H1 (cell line): Measurements from ENCODE around the gene KCNJ4. TPM values are rescaled to one million over a fixed set of nuclear protein-coding genes. Genes with fewer than 3 reads are reported as not detected.

Experiments used
- CBX8 ChIP-seq: fragments of 300-800, 300-1000 bp; sonication (generic); IDR thresholded peaks from 2 replicates; pipeline ENCODE4 v1.7.1; 2016; ENCODE audit warnings: low read depth, low read length, borderline replicate concordance
- CHD1 ChIP-seq: IDR thresholded peaks from 2 replicates; pipeline ENCODE4 v1.6.1; 2012; ENCODE audit warnings: low read depth, low read length, improper control_type of control experiment
- CHD2 ChIP-seq: IDR thresholded peaks from 2 replicates; pipeline ENCODE4 v1.6.1; 2012; ENCODE audit warnings: low read length, improper control_type of control experiment
- EGR1 ChIP-seq: IDR thresholded peaks from 2 replicates; pipeline ENCODE4 v1.6.1; 2011; ENCODE audit warnings: low read depth, low read length, borderline replicate concordance
- MAFK ChIP-seq: IDR thresholded peaks from 2 replicates; pipeline ENCODE4 v1.6.1; 2012; ENCODE audit warnings: low read depth, mild to moderate bottlenecking, improper control_type of control experiment, low read length
- NANOG ChIP-seq: IDR thresholded peaks from 2 replicates; pipeline ENCODE4 v1.6.1; 2011; ENCODE audit warnings: low read length, low read depth, mild to moderate bottlenecking, inconsistent platforms; ENCODE audit not compliant: insufficient read depth, poor library complexity, severe bottlenecking
- TAF1 ChIP-seq: IDR thresholded peaks from 2 replicates; pipeline ENCODE4 v1.6.1; 2011; ENCODE audit warnings: mild to moderate bottlenecking, low read depth, low read length
- TAF7 ChIP-seq: optimal IDR thresholded peaks from 2 replicates; pipeline ENCODE3; 2011; ENCODE audit warnings: low read depth, mild to moderate bottlenecking, inconsistent platforms, low read length, moderate library complexity, borderline replicate concordance
- YY1 ChIP-seq: IDR thresholded peaks from 2 replicates; pipeline ENCODE4 v1.6.1; 2011; ENCODE audit warnings: low read depth, mild to moderate bottlenecking, low read length
- polyA plus RNA-seq, 7 experiments: library from polyadenylated mRNA; depleted of rRNA in 3 of 7; stranded (reverse) in 5 of 7; unstranded in 2 of 7; fragments of >200 nt in 5 of 7; fragments of 200-250 nt in 2 of 7; gene quantifications; 1 replicate in 5 of 7; 2 replicates in 1 of 7; 4 replicates in 1 of 7; pipeline versions ENCODE4 v1.2.1 to v1.2.3, GENCODE V29; 2011 to 2013; ENCODE audit warnings: missing spikeins in 2 of 7, mixed read lengths in 2 of 7
- total RNA-seq: library from RNA; stranded (reverse); fragmentation: NEBNext Ultra II Directional; extraction: Animal tissue kit (Norgen Biotek cat#: 25700); gene quantifications from 2 replicates; pipeline ENCODE4 v1.2.1, GENCODE V29; 2021
- TF ChIP-seq, protein P1 (sequence below): fragments of 300-600 bp; sonication (generic); IDR thresholded peaks from 2 replicates; pipeline ENCODE4 v1.7.1; 2012; ENCODE audit warnings: low read length, moderate library complexity, mild to moderate bottlenecking, inconsistent platforms; ENCODE audit not compliant: insufficient replicate concordance

KCNJ4 gene
- total and polyA plus RNA-seq, 2 of the 8 experiments (the other 6 are each of a cell fraction or from before 2014, with no cell fraction given): 1.4 to 2.2 TPM

GRCh38 chr22:38462960-38463784 is 8.2 kb upstream of the KCNJ4 start (continued):
- TF ChIP-seq, protein P1, sequence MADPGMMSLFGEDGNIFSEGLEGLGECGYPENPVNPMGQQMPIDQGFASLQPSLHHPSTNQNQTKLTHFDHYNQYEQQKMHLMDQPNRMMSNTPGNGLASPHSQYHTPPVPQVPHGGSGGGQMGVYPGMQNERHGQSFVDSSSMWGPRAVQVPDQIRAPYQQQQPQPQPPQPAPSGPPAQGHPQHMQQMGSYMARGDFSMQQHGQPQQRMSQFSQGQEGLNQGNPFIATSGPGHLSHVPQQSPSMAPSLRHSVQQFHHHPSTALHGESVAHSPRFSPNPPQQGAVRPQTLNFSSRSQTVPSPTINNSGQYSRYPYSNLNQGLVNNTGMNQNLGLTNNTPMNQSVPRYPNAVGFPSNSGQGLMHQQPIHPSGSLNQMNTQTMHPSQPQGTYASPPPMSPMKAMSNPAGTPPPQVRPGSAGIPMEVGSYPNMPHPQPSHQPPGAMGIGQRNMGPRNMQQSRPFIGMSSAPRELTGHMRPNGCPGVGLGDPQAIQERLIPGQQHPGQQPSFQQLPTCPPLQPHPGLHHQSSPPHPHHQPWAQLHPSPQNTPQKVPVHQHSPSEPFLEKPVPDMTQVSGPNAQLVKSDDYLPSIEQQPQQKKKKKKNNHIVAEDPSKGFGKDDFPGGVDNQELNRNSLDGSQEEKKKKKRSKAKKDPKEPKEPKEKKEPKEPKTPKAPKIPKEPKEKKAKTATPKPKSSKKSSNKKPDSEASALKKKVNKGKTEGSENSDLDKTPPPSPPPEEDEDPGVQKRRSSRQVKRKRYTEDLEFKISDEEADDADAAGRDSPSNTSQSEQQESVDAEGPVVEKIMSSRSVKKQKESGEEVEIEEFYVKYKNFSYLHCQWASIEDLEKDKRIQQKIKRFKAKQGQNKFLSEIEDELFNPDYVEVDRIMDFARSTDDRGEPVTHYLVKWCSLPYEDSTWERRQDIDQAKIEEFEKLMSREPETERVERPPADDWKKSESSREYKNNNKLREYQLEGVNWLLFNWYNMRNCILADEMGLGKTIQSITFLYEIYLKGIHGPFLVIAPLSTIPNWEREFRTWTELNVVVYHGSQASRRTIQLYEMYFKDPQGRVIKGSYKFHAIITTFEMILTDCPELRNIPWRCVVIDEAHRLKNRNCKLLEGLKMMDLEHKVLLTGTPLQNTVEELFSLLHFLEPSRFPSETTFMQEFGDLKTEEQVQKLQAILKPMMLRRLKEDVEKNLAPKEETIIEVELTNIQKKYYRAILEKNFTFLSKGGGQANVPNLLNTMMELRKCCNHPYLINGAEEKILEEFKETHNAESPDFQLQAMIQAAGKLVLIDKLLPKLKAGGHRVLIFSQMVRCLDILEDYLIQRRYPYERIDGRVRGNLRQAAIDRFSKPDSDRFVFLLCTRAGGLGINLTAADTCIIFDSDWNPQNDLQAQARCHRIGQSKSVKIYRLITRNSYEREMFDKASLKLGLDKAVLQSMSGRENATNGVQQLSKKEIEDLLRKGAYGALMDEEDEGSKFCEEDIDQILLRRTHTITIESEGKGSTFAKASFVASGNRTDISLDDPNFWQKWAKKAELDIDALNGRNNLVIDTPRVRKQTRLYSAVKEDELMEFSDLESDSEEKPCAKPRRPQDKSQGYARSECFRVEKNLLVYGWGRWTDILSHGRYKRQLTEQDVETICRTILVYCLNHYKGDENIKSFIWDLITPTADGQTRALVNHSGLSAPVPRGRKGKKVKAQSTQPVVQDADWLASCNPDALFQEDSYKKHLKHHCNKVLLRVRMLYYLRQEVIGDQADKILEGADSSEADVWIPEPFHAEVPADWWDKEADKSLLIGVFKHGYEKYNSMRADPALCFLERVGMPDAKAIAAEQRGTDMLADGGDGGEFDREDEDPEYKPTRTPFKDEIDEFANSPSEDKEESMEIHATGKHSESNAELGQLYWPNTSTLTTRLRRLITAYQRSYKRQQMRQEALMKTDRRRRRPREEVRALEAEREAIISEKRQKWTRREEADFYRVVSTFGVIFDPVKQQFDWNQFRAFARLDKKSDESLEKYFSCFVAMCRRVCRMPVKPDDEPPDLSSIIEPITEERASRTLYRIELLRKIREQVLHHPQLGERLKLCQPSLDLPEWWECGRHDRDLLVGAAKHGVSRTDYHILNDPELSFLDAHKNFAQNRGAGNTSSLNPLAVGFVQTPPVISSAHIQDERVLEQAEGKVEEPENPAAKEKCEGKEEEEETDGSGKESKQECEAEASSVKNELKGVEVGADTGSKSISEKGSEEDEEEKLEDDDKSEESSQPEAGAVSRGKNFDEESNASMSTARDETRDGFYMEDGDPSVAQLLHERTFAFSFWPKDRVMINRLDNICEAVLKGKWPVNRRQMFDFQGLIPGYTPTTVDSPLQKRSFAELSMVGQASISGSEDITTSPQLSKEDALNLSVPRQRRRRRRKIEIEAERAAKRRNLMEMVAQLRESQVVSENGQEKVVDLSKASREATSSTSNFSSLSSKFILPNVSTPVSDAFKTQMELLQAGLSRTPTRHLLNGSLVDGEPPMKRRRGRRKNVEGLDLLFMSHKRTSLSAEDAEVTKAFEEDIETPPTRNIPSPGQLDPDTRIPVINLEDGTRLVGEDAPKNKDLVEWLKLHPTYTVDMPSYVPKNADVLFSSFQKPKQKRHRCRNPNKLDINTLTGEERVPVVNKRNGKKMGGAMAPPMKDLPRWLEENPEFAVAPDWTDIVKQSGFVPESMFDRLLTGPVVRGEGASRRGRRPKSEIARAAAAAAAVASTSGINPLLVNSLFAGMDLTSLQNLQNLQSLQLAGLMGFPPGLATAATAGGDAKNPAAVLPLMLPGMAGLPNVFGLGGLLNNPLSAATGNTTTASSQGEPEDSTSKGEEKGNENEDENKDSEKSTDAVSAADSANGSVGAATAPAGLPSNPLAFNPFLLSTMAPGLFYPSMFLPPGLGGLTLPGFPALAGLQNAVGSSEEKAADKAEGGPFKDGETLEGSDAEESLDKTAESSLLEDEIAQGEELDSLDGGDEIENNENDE: no peak
- TF ChIP-seq TAF1 (0 out of 2 replicates have a peak, but pooled peaks have one; percentile 20), NANOG (no peak), EGR1 (peak; percentile 68; the same call in 1 of the 2 replicates), YY1 (no peak), CHD1 (peak; percentile 91), TAF7 (no peak), CHD2 (no peak), CBX8 (no peak), MAFK (no peak)
